ENCODE results near the gene SREBF2.
A peak's percentile ranks its signal among the peaks of the same experiment; 100 is the strongest.

Gene SREBF2

DNA sequence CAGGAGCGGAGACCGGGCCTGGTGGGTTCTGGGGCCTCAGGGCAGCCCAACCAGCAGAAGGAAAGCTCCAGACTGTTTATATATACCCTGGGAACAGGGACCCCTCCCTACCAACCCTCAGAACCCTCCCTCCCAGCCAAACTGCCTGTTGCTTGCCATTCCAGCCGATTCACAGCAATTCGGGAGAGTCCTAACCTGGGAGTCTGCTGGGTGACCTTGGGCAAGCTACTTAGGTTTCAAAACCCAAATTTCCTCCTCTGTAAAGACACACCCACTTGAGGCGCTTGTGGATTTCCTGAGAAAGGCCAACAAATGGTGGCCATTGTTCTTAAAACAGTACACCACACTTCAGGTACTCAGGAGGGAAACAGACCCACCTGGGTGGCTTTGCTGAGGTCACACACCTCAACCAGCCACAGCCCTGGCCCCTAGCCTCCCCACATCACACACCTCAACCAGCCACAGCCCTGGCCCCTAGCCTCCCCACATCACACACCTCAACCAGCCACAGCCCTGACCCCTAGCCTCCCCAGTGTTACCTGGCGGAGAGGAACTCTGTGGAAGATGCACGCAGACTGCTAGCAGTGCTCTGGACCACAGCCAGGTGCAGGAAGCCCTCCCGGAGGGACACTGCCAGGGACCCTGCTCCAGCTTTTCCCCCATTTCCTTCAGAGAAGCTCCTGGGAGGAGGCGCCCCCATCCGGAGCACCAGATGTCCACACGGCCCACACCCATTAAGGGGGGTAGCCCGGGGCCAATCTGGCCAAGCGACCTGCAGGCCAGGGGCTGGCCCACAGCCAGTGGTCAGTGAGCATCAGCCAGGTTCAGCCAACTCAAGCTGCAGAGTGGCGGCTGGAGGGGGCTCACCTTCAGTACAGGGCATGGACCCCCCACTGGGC is 75.8 kb downstream of the SREBF2 start:
- no peak for DNase-seq (ENCODE audit: low read depth in 2 of 2)

DNA sequence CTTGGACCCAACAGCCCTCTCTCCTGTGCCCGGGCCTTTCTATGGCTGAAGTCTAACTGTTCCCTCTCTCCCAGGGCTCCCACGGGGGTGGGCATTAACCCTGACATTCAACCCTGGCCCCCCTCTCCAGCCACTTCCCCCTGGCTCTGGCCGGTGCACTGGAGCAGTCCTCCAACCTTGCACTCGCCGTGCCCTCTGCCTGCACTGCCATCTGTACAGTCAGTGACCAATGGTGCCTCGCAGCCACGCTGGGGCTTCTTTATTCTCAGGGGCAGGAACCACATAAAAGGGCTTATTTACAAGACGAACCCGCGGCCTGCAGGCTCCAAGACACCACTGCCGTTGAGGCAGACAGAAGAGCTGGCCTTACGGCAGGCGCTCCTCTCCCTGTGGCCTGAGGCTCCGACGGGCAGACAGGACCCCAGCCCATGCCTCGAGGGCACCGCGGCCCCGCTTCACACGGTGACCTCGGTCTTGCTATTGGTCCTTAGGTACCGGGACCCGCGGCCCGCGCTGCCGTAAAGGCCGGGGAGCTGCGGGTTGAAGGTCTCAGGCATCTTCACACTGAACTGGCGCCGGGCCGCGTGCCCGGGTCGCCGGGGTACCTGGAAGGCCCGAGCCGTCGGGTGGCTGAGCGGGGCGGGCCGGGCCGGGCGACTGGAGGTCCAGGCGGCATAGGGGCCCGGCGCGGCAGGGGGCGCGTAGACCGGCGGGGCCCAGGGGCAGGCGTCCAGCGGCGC is 76.6 kb downstream of the SREBF2 start:
- DNase-seq (ENCODE audit: low read depth in 2 of 2), result no peak

DNA sequence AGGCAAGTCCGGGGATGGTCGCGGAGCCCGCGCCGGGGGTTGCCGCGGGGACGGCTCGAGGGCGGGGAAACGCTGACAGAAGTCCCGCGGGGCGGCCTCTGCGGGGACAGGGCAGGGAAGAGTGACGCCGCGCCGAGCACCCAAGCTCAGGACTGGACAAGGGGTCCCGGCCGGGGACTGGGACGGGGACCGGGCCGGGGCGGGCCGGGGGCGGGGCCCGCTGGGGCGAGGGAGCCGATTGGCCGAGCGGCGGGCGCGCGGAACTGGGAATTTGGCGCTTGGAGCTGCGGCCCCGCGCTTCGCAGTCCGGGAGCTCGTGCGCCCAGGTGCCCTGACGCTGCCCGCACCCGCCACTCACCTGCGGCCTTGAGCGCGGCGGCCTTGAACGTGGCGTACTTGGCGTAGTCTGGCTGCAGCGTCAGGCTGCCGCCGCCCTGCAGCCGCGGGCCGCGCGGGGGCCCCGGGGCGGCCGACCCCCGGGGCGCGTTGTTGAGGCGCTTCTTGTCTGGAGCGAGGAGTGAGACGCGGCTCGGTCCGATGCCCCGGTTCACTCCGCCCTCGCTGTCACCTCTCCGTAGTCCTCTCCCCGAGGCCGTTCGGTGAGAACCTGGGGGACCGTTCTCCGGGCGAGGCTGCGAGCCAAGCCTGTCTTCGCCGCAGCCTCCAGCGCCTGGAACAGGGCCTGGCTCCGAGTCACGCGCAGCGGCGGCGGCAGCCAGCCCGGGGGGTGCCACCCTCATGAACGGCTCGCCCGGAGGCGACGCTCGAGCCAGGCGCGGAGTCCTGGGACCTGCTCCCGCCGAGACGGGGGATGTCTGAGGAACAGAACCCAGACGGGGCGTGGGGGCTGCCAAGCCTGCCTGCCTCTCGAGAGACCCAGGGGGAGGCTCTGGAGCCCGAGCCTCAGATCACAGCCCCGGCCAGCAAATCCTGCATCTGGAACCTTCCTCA is 77.4 kb downstream of the SREBF2 start:
- DNase-seq (ENCODE audit: low read depth in 2 of 2), result no peak

DNA sequence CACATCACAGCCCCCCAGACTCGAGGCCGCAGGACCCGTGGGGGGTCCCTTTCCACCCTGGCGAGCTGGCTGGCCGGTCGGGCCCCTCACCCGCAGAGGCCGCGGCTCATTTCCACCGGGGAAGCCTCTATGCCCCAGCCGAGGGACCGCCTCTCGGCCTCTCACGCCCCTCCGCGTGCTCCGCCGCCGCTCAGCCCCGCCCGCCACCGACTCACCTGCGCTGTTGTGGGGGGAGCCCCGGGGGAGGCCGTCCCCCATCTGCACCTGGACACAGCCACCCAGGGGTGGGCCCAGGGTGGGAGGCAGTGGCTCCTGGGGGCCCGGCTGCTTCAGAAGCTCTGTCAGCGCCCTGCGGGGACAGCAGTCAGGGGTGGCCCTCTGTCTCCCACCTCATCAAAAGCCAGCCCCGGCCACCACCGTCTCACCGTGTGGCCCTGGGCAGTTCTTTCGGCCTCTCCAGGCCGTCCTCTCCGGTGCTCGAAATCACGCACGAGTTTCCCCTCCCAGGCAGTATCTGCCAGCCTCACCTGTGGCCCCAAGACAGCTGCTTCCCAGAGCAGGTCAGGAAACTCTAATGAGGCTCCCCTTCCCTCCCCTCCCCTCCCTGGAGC is 78.2 kb downstream of the SREBF2 start:
- DNase-seq (ENCODE audit: low read depth in 2 of 2), result no peak

DNA sequence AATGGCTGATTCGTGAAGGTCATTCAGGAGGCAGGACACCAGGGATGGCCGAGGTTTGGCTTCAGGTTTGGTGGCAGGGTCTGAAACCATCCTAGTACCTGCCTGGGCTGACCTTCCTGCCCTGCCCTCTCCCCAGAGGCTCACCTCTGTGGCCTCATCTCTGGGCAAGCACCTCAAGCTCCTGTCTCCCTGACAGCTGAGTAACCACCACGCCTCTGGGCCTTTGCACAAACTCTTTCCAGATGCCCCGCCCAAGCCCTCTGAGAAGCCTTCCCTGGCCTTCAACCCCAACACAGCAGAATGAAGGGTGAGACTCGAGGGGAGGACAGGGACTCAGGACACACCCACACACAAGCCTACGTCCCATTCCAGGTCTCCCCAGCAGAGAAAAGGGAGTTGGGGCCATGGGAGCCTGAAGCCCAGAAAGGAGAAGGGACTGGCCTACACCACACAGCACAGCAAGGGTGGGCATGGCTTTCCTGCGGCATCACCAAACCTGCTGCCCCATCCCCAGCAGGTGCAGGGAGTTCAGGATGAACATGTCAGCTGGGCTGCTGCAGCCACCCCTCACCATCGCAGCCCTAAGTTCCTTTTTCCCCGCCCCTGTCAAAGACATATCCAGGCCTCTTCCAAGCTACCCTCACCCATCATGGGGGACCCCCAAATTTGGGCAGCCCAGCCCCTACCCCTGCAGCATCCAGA is 79.6 kb downstream of the SREBF2 start:
- DNase-seq (ENCODE audit: low read depth in 2 of 2), result no peak

DNA sequence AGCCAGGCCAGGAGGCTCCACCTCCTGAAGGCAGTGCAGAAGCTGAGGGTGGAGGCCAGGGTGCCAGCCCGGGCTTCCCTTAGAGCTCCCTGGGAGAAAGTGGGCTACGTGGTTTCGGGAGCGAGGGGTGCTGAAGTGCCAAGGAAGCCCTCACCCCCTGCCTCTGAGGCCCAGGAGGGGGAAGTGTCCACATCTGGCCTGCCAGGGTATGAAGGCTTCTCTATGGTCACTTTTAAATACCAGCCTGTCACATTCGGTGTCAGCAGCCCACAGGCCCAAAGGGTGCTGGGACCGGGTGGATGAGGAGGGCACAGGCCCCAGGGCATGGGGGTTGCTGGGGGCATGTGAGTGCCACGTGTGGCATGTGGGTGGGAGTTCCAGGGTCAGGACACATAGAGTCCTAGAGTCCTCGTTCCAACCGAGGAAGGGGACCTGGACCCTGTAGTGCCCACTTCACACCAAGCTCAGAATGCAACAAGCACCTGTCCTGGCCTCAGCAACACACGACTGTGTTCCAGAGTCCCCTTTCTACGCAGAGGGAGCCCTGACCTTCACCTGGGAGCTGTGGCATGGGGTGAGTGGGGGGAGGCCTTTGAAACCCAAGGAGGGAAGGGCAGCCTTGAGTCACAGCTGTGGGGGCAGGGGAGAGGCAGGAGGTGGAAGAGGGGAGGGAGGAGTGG is 80.3 kb downstream of the SREBF2 start:
- DNase-seq (ENCODE audit: low read depth in 2 of 2), result no peak

DNA sequence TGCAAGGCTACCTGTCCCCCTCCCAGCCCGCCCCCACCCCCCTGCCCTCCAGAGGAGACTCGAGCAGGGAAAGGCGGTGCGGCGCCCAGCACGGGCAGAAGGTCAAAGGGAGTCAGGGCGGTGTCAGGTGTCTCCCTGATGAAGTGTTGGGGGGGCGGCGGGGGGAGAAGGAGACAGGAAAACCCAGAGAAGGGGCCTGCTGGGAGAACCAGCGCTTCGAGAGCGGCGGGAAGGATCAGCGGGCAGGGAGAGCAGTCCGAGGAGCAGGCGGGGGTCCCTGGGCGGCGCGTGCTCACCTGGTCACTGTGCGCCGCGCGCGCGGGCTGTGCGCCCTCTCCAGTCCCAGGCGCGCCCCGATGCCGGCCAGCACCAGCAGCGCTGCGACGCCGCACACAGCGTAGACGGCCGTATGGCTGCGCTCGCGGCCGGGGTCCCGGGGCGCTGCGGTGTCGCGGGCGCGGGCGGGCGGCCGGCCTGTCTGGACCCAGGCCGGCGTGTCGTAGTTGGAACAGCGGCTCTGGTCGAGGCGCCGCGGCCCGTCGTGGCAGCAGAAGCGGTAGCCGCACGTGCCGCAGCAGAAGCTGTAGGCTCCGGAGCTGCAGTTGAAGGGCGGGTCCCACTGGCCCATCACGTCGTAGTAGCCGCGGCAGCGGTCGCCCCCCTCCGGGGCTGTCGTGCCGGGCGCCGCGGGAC is 81.1 kb downstream of the SREBF2 start:
- DNase-seq (ENCODE audit: low read depth in 2 of 2), result no peak

DNA sequence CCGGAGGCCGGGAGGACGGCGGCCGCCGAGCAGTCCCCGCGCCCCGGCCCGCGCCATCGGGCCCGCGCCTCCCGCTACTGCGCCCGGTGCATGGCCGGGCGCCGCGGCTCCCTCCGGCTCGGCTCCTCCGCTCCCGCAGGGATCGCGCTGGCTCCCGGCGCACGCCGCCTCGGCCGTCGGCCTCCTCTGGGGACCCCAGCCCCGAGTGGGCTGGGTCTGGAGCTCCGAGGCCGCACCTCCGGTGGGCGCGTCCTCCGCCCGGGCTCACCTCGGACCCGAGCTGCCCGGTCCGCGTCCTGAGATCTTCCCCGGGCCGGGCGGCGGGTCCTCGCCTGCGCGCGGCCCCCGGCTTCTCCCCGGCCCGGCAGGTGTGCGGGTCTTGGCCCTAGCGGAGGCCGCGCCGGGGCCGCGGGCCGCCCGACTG is 81.7 kb downstream of the SREBF2 start:
- DNase-seq (ENCODE audit: low read depth in 2 of 2), result no peak

DNA sequence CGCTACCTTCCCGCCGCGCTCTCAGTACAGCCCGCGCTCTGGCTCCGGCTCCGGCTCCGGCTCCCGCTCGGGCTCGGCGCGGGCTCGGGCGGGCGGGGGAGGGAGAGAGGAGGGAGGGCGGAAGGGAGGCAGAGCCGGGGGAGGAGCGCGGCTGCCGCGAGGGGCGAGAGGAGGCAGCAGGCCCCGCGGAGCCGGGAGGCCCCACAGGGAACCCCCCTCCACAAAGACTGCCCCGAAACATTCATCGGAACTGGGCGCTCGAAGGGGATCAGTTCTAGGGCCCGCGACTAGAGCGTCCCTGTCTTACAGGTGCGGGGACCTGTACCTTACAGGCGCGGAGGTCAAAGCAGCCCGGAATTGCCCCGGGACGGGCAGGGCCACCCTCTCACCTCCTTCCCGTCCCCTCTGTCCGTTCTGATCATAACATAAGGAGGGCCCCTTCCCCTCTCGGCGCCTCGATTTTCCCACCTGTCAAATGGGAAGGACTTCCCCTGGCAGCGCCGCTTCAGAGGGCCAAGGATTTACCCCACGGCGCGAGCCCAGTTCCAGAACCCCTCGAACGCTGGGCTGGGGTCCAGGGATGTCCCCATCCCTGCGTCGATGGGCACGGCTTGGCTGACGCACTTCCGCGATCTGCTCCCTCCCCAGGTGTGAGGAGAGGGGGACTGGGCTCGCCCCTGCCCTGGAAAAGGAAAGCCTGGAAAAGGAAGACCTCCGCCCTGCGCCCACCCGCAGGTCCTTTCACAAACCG is 82.3 kb downstream of the SREBF2 start, which contains the start of gene SHISA8:
Gene SHISA8 (minus strand): TSS at position 40 of the 751 bp plus-strand sequence. CDS start 407 bp downstream, outside the sequence.
- peak in 1 of 2 donors; percentile 30 for DNase-seq (ENCODE audit: low read depth in 2 of 2)

DNA sequence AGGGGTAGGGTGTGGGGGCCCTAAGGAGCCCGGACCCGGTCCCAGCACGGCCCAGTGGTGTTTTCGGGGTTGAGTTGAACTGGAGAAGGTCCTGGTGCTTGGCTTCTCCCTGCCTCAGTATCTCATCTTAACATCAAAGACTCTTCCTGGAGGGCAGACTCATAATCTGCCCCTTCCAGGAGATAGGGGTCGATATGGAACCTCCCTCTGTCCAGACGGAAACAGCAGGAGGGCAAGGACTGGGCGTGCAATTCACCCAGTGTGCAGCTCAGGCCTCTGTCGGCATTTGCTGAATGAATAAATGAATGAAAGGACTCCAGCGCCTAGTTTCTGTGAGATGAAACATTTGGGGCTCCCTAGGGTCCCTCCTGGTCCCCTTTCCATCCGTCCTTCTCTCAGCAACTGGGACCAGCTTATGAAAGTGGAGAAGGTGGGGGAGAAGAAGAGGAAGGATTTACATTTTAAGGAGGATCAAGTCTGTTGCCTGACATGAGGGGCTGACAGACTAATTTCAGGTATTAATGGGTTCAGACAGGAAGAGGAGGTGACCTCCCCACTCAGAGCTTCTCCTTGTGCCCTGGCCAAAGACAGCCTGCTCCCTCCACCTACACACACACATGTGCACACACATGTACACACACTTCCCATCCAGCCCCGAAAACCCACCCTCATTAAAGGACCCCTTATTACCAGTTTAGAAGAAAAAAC is 83.0 kb downstream of the SREBF2 start:
- no peak for DNase-seq (ENCODE audit: low read depth in 2 of 2)

DNA sequence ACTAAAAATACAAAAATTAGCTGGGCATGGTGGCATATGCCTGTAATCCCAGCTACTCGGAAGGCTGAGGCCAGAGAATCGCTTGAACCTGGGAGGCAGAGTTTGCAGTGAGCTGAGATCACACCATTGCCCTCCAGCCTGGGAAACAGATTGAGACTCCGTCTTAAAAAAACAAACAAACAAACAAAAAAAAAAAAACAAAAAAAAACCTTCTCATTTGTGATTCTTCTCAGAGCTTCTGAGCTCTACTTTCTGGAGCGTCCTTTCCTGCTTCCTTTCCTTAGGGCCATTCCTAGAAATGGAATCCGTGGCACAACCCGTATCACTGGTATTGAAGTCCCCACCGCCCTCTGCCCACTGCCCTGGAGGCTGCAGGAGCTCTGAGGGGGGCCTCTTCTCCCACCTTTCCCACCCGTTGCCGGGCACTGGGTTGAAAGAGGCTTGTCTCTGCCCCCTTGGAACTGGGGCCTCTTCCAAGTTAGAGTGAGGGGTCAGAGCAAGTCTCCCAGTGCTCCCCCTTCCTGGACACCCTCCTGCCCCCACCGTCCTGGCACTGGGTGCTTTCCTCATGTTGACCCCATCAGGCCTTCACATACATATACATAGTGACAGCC is 83.9 kb downstream of the SREBF2 start:
- DNase-seq (ENCODE audit: low read depth in 2 of 2), result no peak

DNA sequence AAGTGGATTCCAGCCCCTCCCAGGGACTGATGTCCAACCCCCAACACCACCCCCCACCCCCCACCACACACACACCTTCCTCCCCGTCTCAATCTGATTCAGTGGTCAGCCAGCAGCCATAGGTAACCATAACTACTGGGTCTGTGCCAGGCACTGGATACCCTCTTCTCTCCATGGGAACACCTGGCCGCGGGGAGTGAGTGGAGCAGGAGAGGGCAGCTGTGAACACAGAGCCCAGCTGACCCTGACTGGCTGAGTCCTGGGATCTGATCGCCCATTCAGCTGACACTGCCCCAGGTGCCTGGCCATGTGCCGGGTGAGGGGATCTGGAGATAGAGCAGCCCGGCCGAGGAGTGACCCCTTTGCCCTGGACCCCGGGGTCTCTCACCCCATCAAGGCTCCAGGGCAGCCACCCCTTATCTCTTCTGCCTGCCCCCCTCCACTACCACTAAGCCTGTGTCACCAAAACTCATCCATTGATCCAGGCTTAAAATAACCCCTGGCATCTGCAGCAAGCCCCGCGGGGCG is 84.5 kb downstream of the SREBF2 start:
- no peak for DNase-seq (ENCODE audit: low read depth in 2 of 2)

DNA sequence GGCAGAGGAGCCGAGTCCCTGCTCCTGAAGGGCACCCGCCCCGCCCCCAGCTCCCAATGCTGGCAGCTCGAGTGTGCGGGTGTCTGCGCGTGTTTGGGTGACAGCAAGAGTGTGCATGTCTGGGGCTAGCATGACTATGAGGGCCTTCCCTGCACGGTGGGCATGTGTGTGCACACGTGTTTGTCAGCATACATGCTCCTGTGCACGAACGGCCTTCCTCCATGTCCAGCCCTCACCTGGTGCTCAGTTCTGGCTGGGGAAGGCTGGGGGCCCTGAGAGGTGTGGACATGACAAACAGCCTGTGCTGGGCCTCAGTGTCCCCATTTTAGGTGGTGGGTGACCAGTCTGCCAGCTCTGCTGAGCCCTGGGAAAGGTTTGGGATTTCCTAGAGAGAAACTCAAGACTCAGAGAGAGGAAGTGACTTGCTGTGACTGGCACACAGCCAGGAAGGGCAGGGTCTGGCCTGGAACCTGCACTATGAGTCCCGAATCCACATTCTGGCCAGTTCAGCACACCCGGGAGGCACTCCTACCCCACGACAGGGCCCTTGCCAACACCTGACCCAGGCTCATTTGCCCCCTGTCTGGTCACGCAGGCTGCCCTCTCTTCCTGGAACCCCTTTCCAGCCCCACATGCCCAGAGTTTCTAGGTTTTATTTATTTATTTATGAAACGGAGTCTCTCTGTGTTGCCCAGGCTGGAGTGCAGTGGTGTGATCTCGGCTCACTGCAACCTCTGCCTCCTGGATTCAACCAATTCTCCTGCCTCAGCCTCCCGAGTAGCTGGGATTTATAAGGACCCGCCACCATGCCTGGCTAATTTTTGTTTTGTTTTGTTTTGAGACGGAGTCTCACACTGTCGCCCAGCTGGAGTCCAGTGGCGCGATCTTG is 85.2 kb downstream of the SREBF2 start:
- DNase-seq (ENCODE audit: low read depth in 2 of 2), result no peak

DNA sequence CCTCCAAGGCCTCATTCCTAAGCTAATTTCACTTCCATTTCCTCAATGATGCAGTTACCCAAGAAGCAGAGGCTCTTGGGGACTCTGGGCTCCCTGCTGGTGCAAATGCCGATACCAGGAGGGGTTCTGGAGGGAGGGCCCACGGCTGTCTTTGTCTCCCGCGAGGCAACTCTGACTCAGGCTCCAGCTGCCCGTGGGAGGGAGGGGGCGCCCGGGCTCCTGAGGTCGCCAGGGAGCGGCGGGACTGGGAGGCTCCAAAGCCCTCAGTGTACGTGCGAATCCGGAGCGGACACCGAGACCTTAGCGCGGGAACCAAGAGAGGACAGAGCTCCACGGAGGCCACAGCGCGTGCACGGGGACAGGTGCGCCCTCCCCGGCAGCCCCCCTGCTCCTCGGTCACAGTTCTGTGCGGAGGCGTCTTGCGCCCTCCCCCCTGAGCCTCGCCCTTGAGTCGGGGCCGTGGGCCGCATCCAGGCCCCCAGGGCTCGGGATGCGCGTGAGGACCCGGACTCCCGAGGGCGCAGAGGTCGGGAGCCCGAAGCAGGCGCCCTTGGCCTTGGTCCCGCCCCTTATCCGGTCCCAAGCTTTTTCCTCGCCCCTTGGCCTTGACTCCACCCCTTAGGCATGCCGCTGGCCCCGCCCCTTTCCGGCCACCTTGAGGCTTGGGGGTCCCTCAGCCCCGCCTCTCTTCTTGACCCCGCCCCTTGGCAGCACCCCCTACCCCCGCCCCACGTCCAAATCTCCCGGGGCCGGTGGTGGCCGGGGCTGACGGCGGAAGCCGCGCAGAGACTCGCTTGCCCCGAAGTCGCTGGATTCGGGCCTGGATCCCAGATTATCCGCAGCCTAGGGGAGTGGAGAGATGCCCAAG is 86.7 kb downstream of the SREBF2 start:
- DNase-seq (ENCODE audit: low read depth in 2 of 2), result peak in 1 of 2 donors; percentile 29

DNA sequence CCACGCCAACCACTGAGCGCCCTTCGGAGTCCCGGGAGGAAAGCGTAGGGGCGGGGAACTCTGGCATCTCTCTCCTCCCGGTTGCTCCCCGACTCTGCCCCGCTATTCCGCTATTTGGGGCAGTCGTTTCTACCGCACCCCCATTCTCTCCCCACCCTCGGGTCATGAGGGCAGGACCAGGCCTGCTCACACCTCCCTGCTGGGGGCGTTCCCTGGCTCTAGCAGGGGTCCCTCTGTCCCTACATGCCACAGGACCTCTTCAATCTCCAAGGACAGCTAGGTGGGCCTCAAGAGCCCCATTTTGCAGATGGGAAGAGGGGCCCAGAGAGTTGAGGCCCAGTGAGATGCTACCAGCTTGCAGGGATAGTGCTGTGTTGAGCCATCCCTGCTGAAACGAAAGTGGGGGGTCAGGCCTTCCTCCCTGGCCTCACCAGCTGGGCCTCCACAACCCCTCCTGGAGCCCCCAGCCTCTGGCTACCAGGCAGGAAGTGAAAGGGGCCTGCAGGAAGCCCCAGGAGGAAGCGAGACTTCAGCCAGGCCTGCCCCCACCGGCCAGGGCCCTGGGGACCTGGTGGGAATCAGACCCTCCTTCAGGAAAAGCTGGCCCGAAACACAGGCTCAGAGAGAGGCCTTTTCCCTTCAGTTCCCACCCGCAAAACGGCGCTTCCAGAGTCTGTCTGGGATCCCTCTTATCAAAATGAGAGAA is 87.5 kb downstream of the SREBF2 start:
- no peak for DNase-seq (ENCODE audit: low read depth in 2 of 2)
